Psoas muscle (tissue), 8 donors: ENCODE results near the gene VPS41. TPM values are rescaled to one million over a fixed set of nuclear protein-coding genes. Genes with fewer than 3 reads are reported as not detected.

Experiments used
- ATAC-seq, 4 donors: fragments of 200-7000 bp; cut with Tn5 transposase; one replicate each; pipeline ENCODE4 v1.9.1; 2020; ENCODE audit warnings: moderate library complexity in 3 of 4, mild to moderate bottlenecking in 2 of 4
- DNase-seq, 2 donors: peaks; one replicate each; pipeline ENCODE4 v3.0.0-alpha.2; 2020
- H3K27ac ChIP-seq: fragments of 200-600 bp; one replicate; pipeline ENCODE4 v1.8.0; 2022
- H3K27me3 ChIP-seq, 3 donors: fragments of 200-600 bp in 1 of 3; one replicate each; pipeline versions ENCODE4 v1.6.1 to v1.8.0; 2013 to 2022; ENCODE audit warnings: low read length in 2 of 3, mild to moderate bottlenecking in 2 of 3, moderate library complexity in 1 of 3; ENCODE audit not compliant: insufficient read depth in 3 of 3
- H3K36me3 ChIP-seq, 2 donors: fragments of 200-600 bp in 1 of 2; one replicate each; pipeline versions ENCODE4 v1.6.1 to v1.8.0; 2013 to 2022; ENCODE audit warnings: low read depth in 1 of 2, mild to moderate bottlenecking in 1 of 2, moderate library complexity in 1 of 2; ENCODE audit not compliant: insufficient read depth in 1 of 2
- H3K4me1 ChIP-seq: fragments of 200-600 bp; one replicate; pipeline ENCODE4 v1.8.0; 2022
- H3K4me3 ChIP-seq: fragments of 200-600 bp; one replicate; pipeline ENCODE4 v1.8.0; 2022; ENCODE audit warnings: mild to moderate bottlenecking
- H3K9me3 ChIP-seq: fragments of 200-600 bp; one replicate; pipeline ENCODE4 v1.8.0; 2022
- CTCF ChIP-seq: fragments of 200-600 bp; IDR thresholded peaks from one replicate; pipeline ENCODE4 v1.8.0; 2022; ENCODE audit warnings: antibody characterized with exemption
- WGBS, 3 donors: extraction: QIAGEN DNeasy Blood & Tissue Kit; methylation state at CpG; one replicate each; pipeline versions ENCODE4 v1.1.6 to v1.1.7; 2013; 5-methylcytosine and 5-hydroxymethylcytosine counted together
- intact Hi-C, 2 donors: fragments of 100-400 bp; cut with DNase I; formaldehyde crosslinking; loops; one replicate each; pipeline versions ENCODE4 v1.11.0 to v1.14.2; 2022
- polyA plus RNA-seq, 3 donors: library from polyadenylated mRNA; stranded (reverse); fragments of 200-250 nt; gene quantifications; one replicate each; pipeline ENCODE4 v1.2.3, GENCODE V29; 2013
- total RNA-seq, 4 donors: library from RNA; stranded (reverse); fragmentation: NEBNext Ultra II Directional in 2 of 4; extraction: Animal tissue kit (Norgen Biotek cat#: 25700) in 2 of 4; gene quantifications; one replicate each; pipeline versions ENCODE4 v1.2.1 to v1.2.4, GENCODE V29; 2021 to 2023
- donor health status: healthy with polysubstance abuse.
- donor health status: DM: no; HTN: no; CAD: no; lungs with moderate emphysema.
- donor health status: Bipolar disorder and iron deficiency.
- donor health status: healthy.
- donor health status: DM: yes; HTN: yes; CAD: no.
- donor health status: DM: no; HTN: no; CAD: no.
- donor health status: DM: no; HTN: no; CAD: no.
- donor health status: DM: yes; HTN: yes; CAD: no.

VPS41 gene
- total and polyA plus RNA-seq, 7 donors = 4.6 to 28.3 (median 13.8) TPM

GRCh38 chr7:38878694-38879457 lies 30.1 kb downstream of the VPS41 start:
- Histone ChIP-seq H3K27me3 (no peaks in the 10 kb centered on the region), H3K9me3 (no peaks in the 10 kb centered on the region), H3K36me3 (no peaks in the 10 kb centered on the region), H3K4me1 (no peaks in the 10 kb centered on the region), H3K4me3 (no peak overlapping the region), H3K27ac (no peak overlapping the region)
- WGBS, 3 donors = 73 to 84% (median 76%) methylated on average over 8 of the region's 8 CpGs
- no peak for TF ChIP-seq CTCF
- ATAC-seq = no peak
- intact Hi-C loops = no loop called here
- no peak for DNase-seq

- no peak for TF ChIP-seq CTCF
- 95 to 98% (median 97%) methylated on average over 4 of the region's 4 CpGs for WGBS, 3 donors
- Histone ChIP-seq H3K9me3 (no peaks in the 10 kb centered on the region), H3K36me3 (peaks cover 2 to 7% of the 10 kb centered on the region in 2 donors), H3K4me3 (no peak overlapping the region), H3K27ac (no peak overlapping the region), H3K27me3 (no peaks in the 10 kb centered on the region), H3K4me1 (no peaks in the 10 kb centered on the region)
- no peak for DNase-seq
- intact Hi-C loops = no loop called here
- no peak for ATAC-seq
Measured at GRCh38 chr7:38873433-38873832, 35.6 kb downstream of the VPS41 start.

GRCh38 chr7:38872202-38872601 lies 36.8 kb downstream of the VPS41 start:
- no peak overlapping the region for H3K4me3 ChIP-seq
- no peak overlapping the region for H3K27ac ChIP-seq
- ATAC-seq = no peak
- H3K36me3 ChIP-seq = peaks cover 2 to 18% of the 10 kb centered on the region in 2 donors
- H3K4me1 ChIP-seq = no peaks in the 10 kb centered on the region
- no peaks in the 10 kb centered on the region for H3K27me3 ChIP-seq
- 89% methylated on average over 5 of the region's 5 CpGs for WGBS, 3 donors
- intact Hi-C loops = no loop called here
- no peak for TF ChIP-seq CTCF
- DNase-seq = no peak
- H3K9me3 ChIP-seq = no peaks in the 10 kb centered on the region

- intact Hi-C loops = no loop called here
- no peaks in the 10 kb centered on the region for H3K27me3 ChIP-seq
Measured at GRCh38 chr7:38870147-38870546, 38.8 kb downstream of the VPS41 start.

More at GRCh38 chr7:38870147-38870546, 38.8 kb downstream of the VPS41 start:
- DNase-seq (no peak), ATAC-seq (no peak)
- H3K4me3 ChIP-seq = no peak overlapping the region
- H3K27ac ChIP-seq = no peak overlapping the region
- no peak for TF ChIP-seq CTCF
- H3K4me1 ChIP-seq = no peaks in the 10 kb centered on the region
- WGBS, 3 donors = 76 to 86% (median 83%) methylated on average over 3 of the region's 3 CpGs
- peaks cover 2 to 27% of the 10 kb centered on the region in 2 donors for H3K36me3 ChIP-seq
- H3K9me3 ChIP-seq = no peaks in the 10 kb centered on the region
